Kidney (tissue), 14 donors: ENCODE measurements around the gene TMED4. TPM values are rescaled to one million over a fixed set of nuclear protein-coding genes. Genes with fewer than 3 reads are reported as not detected.

Source experiments
- DNase-seq, 5 donors: peaks; one replicate each; pipeline ENCODE4 v3.0.0-alpha.2; 2013 to 2020
- FAIRE-seq: peaks from 2 replicates; lab custom pipeline; 2012; peaks lifted over from hg19 to GRCh38; lab: Jason Lieb, UNC
- H3K27ac ChIP-seq, 2 donors: one replicate each; pipeline ENCODE4 v1.7.0; 2013; ENCODE audit warnings: low read depth in 2 of 2, low read length in 2 of 2, inconsistent platforms in 1 of 2
- H3K27me3 ChIP-seq: one replicate; pipeline ENCODE4 v1.7.1; 2013; ENCODE audit warnings: low read length, inconsistent platforms; ENCODE audit not compliant: control insufficient read depth, insufficient read depth
- H3K36me3 ChIP-seq, 3 donors: one replicate each; pipeline versions ENCODE4 v1.7.0 to v1.7.1; 2013; ENCODE audit warnings: low read length in 3 of 3, control low read depth in 1 of 3, inconsistent platforms in 1 of 3; ENCODE audit not compliant: insufficient read depth in 3 of 3, control insufficient read depth in 2 of 3
- H3K4me1 ChIP-seq, 3 donors: one replicate each; pipeline versions ENCODE4 v1.7.0 to v1.7.1; 2013; ENCODE audit warnings: low read length in 3 of 3, inconsistent platforms in 1 of 3, low read depth in 1 of 3; ENCODE audit not compliant: control insufficient read depth in 2 of 3, insufficient read depth in 2 of 3
- H3K4me3 ChIP-seq, 3 donors: one replicate each; pipeline versions ENCODE4 v1.7.0 to v1.8.1; 2013; ENCODE audit warnings: low read length in 3 of 3, control low read depth in 1 of 3, inconsistent platforms in 1 of 3
- H3K9ac ChIP-seq, 3 donors: one replicate each; pipeline versions ENCODE4 v1.7.0 to v1.7.1; 2013; ENCODE audit warnings: low read length in 3 of 3, control low read depth in 1 of 3, inconsistent platforms in 1 of 3
- H3K9me3 ChIP-seq, 3 donors: one replicate each; pipeline versions ENCODE4 v1.7.0 to v1.7.1; 2013; ENCODE audit warnings: low read length in 3 of 3, control low read depth in 1 of 3, inconsistent platforms in 1 of 3; ENCODE audit not compliant: control insufficient read depth in 2 of 3, insufficient read depth in 1 of 3
- CTCF ChIP-seq: IDR thresholded peaks from 3 replicates; pipeline ENCODE4 v1.5.1; 2012; ENCODE audit warnings: mild to moderate bottlenecking, moderate library complexity, borderline replicate concordance; ENCODE audit not compliant: insufficient read depth; ENCODE audit errors: extremely low read depth
- intact Hi-C: fragments of 100-400 bp; cut with DNase I; formaldehyde crosslinking; loops from one replicate; pipeline ENCODE4 v1.11.1; 2022
- polyA plus RNA-seq: library from polyadenylated mRNA; stranded (reverse); fragments of 350-450 nt; fragmentation: Illumina TruSeq; extraction: RNeasy Lipid Tissue Mini Kit (QIAGEN cat#74804); gene quantifications from one replicate; pipeline ENCODE4 v1.2.3, GENCODE V29; 2014; ENCODE audit warnings: low read depth, low replicate concordance; ENCODE audit not compliant: insufficient read depth
- total RNA-seq: library from RNA; stranded (reverse); fragmentation: NEBNext Ultra II Directional; extraction: Animal tissue kit (Norgen Biotek cat#: 25700); gene quantifications from one replicate; pipeline ENCODE4 v1.2.1, GENCODE V29; 2021
- donor health status: control.
- donor health status: control.
- donor health status: control.
- donor health status: control.
- donor health status: control.
- donor health status: DM: yes; HTN: yes; CAD: no.
- donor health status: Normal renal cell carcinoma (clear cell type).

Gene TMED4
- total and polyA plus RNA-seq, 2 donors from 2014 or later: 105 to 138 TPM

GRCh38 chr7:44608916-44609648, 27.1 kb upstream of the TMED4 start:
- no peak for TF ChIP-seq CTCF
- Histone ChIP-seq H3K27ac (no peak overlapping the region), H3K4me1 (peaks cover 0 to 3% (median 0%) of the 10 kb centered on the region in 3 donors), H3K4me3 (no peak overlapping the region), H3K9ac (no peak overlapping the region), H3K36me3 (no peaks in the 10 kb centered on the region), H3K27me3 (no peaks in the 10 kb centered on the region), H3K9me3 (no peaks in the 10 kb centered on the region)
- DNase-seq (no peak), FAIRE-seq (no peak)
- intact Hi-C loops: no loop called here

DNA sequence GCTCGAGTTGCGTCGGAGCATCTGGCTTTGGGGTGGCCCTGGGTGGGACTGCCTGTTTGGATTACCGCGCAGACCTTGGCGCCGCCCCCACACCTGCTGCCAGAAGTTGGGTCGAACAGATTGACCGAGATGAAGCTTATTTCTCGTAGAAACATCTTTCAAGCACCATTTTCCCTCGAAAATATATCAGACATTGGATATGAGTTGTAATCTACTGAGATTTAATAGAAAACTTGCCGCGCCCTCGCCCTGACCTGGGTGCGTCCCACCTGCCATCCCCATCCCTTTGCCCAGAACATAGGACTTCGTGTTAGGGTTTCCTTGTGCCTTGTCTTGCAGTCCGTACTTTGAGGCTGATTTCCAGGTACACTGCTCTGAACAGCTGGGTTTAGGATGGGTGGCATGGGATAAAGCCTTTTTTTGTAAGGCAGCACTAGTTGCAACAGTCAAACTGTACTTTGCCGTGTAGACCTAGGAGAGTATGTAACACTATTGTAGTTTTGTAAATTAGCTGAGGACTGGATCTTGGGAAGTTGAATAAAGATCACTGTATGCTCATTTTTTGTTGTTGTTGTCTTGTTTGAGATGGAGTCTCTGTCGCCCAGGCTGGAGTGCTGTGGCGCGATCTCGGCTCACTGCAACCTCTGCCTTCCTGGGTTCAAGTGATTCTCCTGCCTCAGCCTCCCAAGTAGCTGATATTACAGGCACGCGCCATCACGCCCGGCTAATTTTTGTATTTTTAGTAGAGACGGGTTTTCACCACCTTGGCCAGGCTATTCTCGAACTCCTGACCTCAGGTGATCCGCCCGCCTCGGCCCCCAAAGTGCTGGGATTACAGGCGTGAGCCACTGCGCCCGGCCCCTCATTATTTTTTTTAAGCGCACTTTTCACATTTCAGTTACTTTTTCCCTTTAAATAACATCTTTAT, 25.4 kb upstream of the TMED4 start:
- H3K9me3 ChIP-seq: no peaks in the 10 kb centered on the region
- H3K36me3 ChIP-seq: no peaks in the 10 kb centered on the region
- no peak for TF ChIP-seq CTCF
- H3K27ac ChIP-seq: peak overlapping the region; percentile 99 to 100
- intact Hi-C loops: no loop called here
- H3K4me1 ChIP-seq: peaks cover 0 to 3% (median 0%) of the 10 kb centered on the region in 3 donors
- DNase-seq: no peak
- peak overlapping the region; percentile 87 to 97 (median 95) for H3K9ac ChIP-seq
- H3K27me3 ChIP-seq: no peaks in the 10 kb centered on the region
- FAIRE-seq: no peak
- H3K4me3 ChIP-seq: peak overlapping the region; percentile 85 to 95 (median 93)

GRCh38 chr7:44606341-44607140, 24.5 kb upstream of the TMED4 start, which contains the start of gene OGDH:
TSS of gene OGDH (plus strand) at chr7:44606627. CDS start at chr7:44624344, 17,717 bp downstream.
- no peaks in the 10 kb centered on the region for H3K9me3 ChIP-seq
- H3K9ac ChIP-seq: peak within 1 kb of the TSS; percentile 87 to 97 (median 95)
- FAIRE-seq (no peak), DNase-seq (peak; percentile 99 to 100 (median 99))
- H3K4me1 ChIP-seq: peaks cover 0 to 3% (median 0%) of the 10 kb centered on the region in 3 donors
- H3K27me3 ChIP-seq: no peaks in the 10 kb centered on the region
- intact Hi-C loops: no loop called here
- no peaks in the 10 kb centered on the region for H3K36me3 ChIP-seq
- H3K4me3 ChIP-seq: peak within 1 kb of the TSS; percentile 85 to 95 (median 93)
- peak within 1 kb of the TSS; percentile 99 to 100 for H3K27ac ChIP-seq
- TF ChIP-seq CTCF: no peak
